Neuron (in vitro differentiated cells): ENCODE measurements around the gene STAG1.
"Not testable (repeated sequence)": the region's sequence is repeated elsewhere in the genome, so short reads cannot be mapped to it uniquely, and the experiment has no call there.

Experiments used
- H2AFZ ChIP-seq: one replicate; pipeline ENCODE4 v1.6.1; 2013; ENCODE audit warnings: low read depth, mild to moderate bottlenecking, inconsistent platforms, low read length, moderate library complexity
- H3K27me3 ChIP-seq: one replicate; pipeline ENCODE4 v1.6.1; 2013; ENCODE audit warnings: low read length; ENCODE audit not compliant: insufficient read depth
- H3K36me3 ChIP-seq: one replicate; pipeline ENCODE4 v1.6.1; 2013; ENCODE audit warnings: low read length; ENCODE audit not compliant: insufficient read depth
- H3K4me1 ChIP-seq: one replicate; pipeline ENCODE4 v1.6.1; 2013; ENCODE audit warnings: low read length; ENCODE audit not compliant: insufficient read depth
- H3K4me3 ChIP-seq: 2 replicates; pipeline ENCODE4 v1.5.1; 2013; ENCODE audit warnings: mild to moderate bottlenecking, low read length, moderate library complexity
- H3K9me3 ChIP-seq: one replicate; pipeline ENCODE4 v1.6.1; 2013; ENCODE audit warnings: low read length

Gene STAG1

GRCh38 chr3:136645915-136646314 is 106.3 kb downstream of the STAG1 start:
- peaks cover 2% of the 10 kb centered on the region for H3K9me3 ChIP-seq
- H3K4me3 ChIP-seq, result no peak overlapping the region
- H3K36me3 ChIP-seq, result no peaks in the 10 kb centered on the region
- no peaks in the 10 kb centered on the region for H3K4me1 ChIP-seq
- no peaks in the 10 kb centered on the region for H3K27me3 ChIP-seq
- no peak overlapping the region for H2AFZ ChIP-seq

- Histone ChIP-seq H3K4me1 (no peaks in the 10 kb centered on the region), H2AFZ (no peak overlapping the region), H3K4me3 (no peak overlapping the region), H3K9me3 (peaks cover 2% of the 10 kb centered on the region), H3K36me3 (no peaks in the 10 kb centered on the region), H3K27me3 (no peaks in the 10 kb centered on the region)
These were observed 108.0 kb downstream of the STAG1 start for GRCh38 chr3:136644212-136644611.

- not testable (repeated sequence) for H3K4me1 ChIP-seq, H2AFZ ChIP-seq, H3K36me3 ChIP-seq, H3K27me3 ChIP-seq, H3K9me3 ChIP-seq, H3K4me3 ChIP-seq
These were observed 108.8 kb downstream of the STAG1 start for GRCh38 chr3:136643380-136643779.

GRCh38 chr3:136642711-136643110 is 109.5 kb downstream of the STAG1 start:
- peaks cover 2% of the 10 kb centered on the region for H3K9me3 ChIP-seq
- H2AFZ ChIP-seq, result no peak overlapping the region
- no peak overlapping the region for H3K4me3 ChIP-seq
- no peaks in the 10 kb centered on the region for H3K36me3 ChIP-seq
- no peaks in the 10 kb centered on the region for H3K27me3 ChIP-seq
- H3K4me1 ChIP-seq, result no peaks in the 10 kb centered on the region

GRCh38 chr3:136639069-136639468 is 113.1 kb downstream of the STAG1 start:
- Histone ChIP-seq H3K4me3 (no peak overlapping the region), H3K27me3 (no peaks in the 10 kb centered on the region), H3K4me1 (no peaks in the 10 kb centered on the region), H3K36me3 (no peaks in the 10 kb centered on the region), H2AFZ (no peak overlapping the region), H3K9me3 (peaks cover 2% of the 10 kb centered on the region)

GRCh38 chr3:136637176-136637575 is 115.0 kb downstream of the STAG1 start:
- Histone ChIP-seq H3K27me3 (no peaks in the 10 kb centered on the region), H2AFZ (no peak overlapping the region), H3K36me3 (no peaks in the 10 kb centered on the region), H3K4me1 (no peaks in the 10 kb centered on the region), H3K4me3 (no peak overlapping the region), H3K9me3 (no peaks in the 10 kb centered on the region)

GRCh38 chr3:136634821-136635220 is 117.4 kb downstream of the STAG1 start:
- Histone ChIP-seq H3K27me3 (no peaks in the 10 kb centered on the region), H3K9me3 (no peaks in the 10 kb centered on the region), H2AFZ (no peak overlapping the region)

GRCh38 chr3:136632625-136633081 is 119.5 kb downstream of the STAG1 start:
- Histone ChIP-seq H3K4me3 (no peak overlapping the region), H2AFZ (no peak overlapping the region), H3K36me3 (peaks cover 3% of the 10 kb centered on the region), H3K27me3 (no peaks in the 10 kb centered on the region), H3K9me3 (no peaks in the 10 kb centered on the region), H3K4me1 (no peaks in the 10 kb centered on the region)

More at GRCh38 chr3:136634821-136635220, 117.4 kb downstream of the STAG1 start:
- Histone ChIP-seq H3K4me3 (no peak overlapping the region), H3K4me1 (no peaks in the 10 kb centered on the region), H3K36me3 (no peaks in the 10 kb centered on the region)

GRCh38 chr3:136631424-136631823 is 120.8 kb downstream of the STAG1 start:
- H3K36me3 ChIP-seq, result peaks cover 3% of the 10 kb centered on the region
- H2AFZ ChIP-seq, result no peak overlapping the region
- H3K9me3 ChIP-seq, result no peaks in the 10 kb centered on the region
- no peaks in the 10 kb centered on the region for H3K4me1 ChIP-seq
- no peaks in the 10 kb centered on the region for H3K27me3 ChIP-seq
- H3K4me3 ChIP-seq, result no peak overlapping the region

- Histone ChIP-seq H3K9me3 (no peaks in the 10 kb centered on the region), H3K4me1 (no peaks in the 10 kb centered on the region), H2AFZ (no peak overlapping the region), H3K27me3 (no peaks in the 10 kb centered on the region), H3K4me3 (no peak overlapping the region), H3K36me3 (peaks cover 3% of the 10 kb centered on the region)
These were observed 121.3 kb downstream of the STAG1 start for GRCh38 chr3:136630915-136631314.

GRCh38 chr3:136626493-136626892 is 125.7 kb downstream of the STAG1 start:
- Histone ChIP-seq H2AFZ (no peak overlapping the region), H3K36me3 (peaks cover 3% of the 10 kb centered on the region), H3K4me1 (peaks cover 6% of the 10 kb centered on the region), H3K27me3 (no peaks in the 10 kb centered on the region), H3K9me3 (no peaks in the 10 kb centered on the region), H3K4me3 (no peak overlapping the region)

- Histone ChIP-seq H2AFZ (no peak overlapping the region), H3K27me3 (no peaks in the 10 kb centered on the region), H3K4me1 (peaks cover 6% of the 10 kb centered on the region), H3K9me3 (no peaks in the 10 kb centered on the region), H3K36me3 (peaks cover 7% of the 10 kb centered on the region), H3K4me3 (no peak overlapping the region)
These were observed 127.0 kb downstream of the STAG1 start for GRCh38 chr3:136624894-136625815.

- H3K4me1 ChIP-seq, result peaks cover 6% of the 10 kb centered on the region
- H2AFZ ChIP-seq, result no peak overlapping the region
- H3K27me3 ChIP-seq, result no peaks in the 10 kb centered on the region
- H3K4me3 ChIP-seq, result no peak overlapping the region
- peaks cover 2% of the 10 kb centered on the region for H3K9me3 ChIP-seq
- H3K36me3 ChIP-seq, result peaks cover 10% of the 10 kb centered on the region
These were observed 127.8 kb downstream of the STAG1 start for GRCh38 chr3:136624371-136624770.
